GM23248 (cell line): ENCODE measurements around the gene CCHCR1. TPM values are rescaled to one million over a fixed set of nuclear protein-coding genes. Genes with fewer than 3 reads are reported as not detected.
A peak's percentile ranks its signal among the peaks of the same experiment; 100 is the strongest.

Experiments
- DNase-seq: peaks from one replicate; pipeline ENCODE4 v3.0.0-alpha.2; 2015
- H2AFZ ChIP-seq: fragments of 200-600 bp; sonication (generic); 2 replicates; pipeline ENCODE4 v1.6.1; 2016; ENCODE audit warnings: antibody characterized with exemption
- H3F3A ChIP-seq: fragments of 200-600 bp; sonication (generic); 2 replicates; pipeline ENCODE4 v1.6.1; 2016; ENCODE audit warnings: mild to moderate bottlenecking, antibody characterized with exemption, mixed run types; ENCODE audit not compliant: insufficient read depth
- H3K27ac ChIP-seq: fragments of 200-600 bp; sonication (generic); 2 replicates; pipeline ENCODE4 v1.5.1; 2016; ENCODE audit warnings: mild to moderate bottlenecking
- H3K27me3 ChIP-seq: fragments of 200-600 bp; sonication (generic); replicated peaks from 2 replicates; pipeline ENCODE4 v1.6.1; 2016; ENCODE audit warnings: mild to moderate bottlenecking; ENCODE audit not compliant: insufficient read depth
- H3K36me3 ChIP-seq: fragments of 200-600 bp; sonication (generic); 2 replicates; pipeline ENCODE4 v1.6.1; 2016; ENCODE audit warnings: low read depth, mild to moderate bottlenecking
- H3K4me1 ChIP-seq: fragments of 200-600 bp; sonication (generic); 2 replicates; pipeline ENCODE4 v1.6.1; 2016; ENCODE audit warnings: mild to moderate bottlenecking; ENCODE audit not compliant: insufficient read depth
- H3K4me2 ChIP-seq: fragments of 200-600 bp; sonication (generic); one replicate; pipeline ENCODE4 v1.6.1; 2016; ENCODE audit warnings: mild to moderate bottlenecking; ENCODE audit not compliant: unreplicated experiment
- H3K4me3 ChIP-seq: fragments of 200-600 bp; sonication (generic); 2 replicates; pipeline ENCODE4 v1.5.1; 2016; ENCODE audit warnings: mild to moderate bottlenecking
- H3K79me2 ChIP-seq: fragments of 200-600 bp; sonication (generic); 2 replicates; pipeline ENCODE4 v1.6.1; 2016; ENCODE audit warnings: mild to moderate bottlenecking; ENCODE audit not compliant: insufficient read depth
- H3K9ac ChIP-seq: fragments of 200-600 bp; sonication (generic); 2 replicates; pipeline ENCODE4 v1.6.1; 2016; ENCODE audit warnings: mild to moderate bottlenecking
- H3K9me2 ChIP-seq: fragments of 200-600 bp; sonication (generic); 2 replicates; pipeline ENCODE4 v1.6.1; 2016; ENCODE audit warnings: mixed run types, mild to moderate bottlenecking, moderate library complexity; ENCODE audit not compliant: insufficient read depth
- H3K9me3 ChIP-seq: fragments of 200-600 bp; sonication (generic); one replicate; pipeline ENCODE4 v1.6.1; 2017; ENCODE audit warnings: low read depth
- H4K20me1 ChIP-seq: fragments of 200-600 bp; sonication (generic); 2 replicates; pipeline ENCODE4 v1.6.0; 2016; ENCODE audit not compliant: insufficient read depth
- EZH2 ChIP-seq: fragments of 200-600 bp; sonication (generic); IDR thresholded peaks from 2 replicates; pipeline ENCODE4 v1.6.1; 2018; ENCODE audit warnings: antibody characterized with exemption, mild to moderate bottlenecking; ENCODE audit not compliant: insufficient read depth, poor library complexity, severe bottlenecking
- EZH2phosphoT487 ChIP-seq: fragments of 200-600 bp; sonication (generic); IDR thresholded peaks from 2 replicates; pipeline ENCODE4 v1.6.1; 2018; ENCODE audit warnings: antibody characterized with exemption, moderate library complexity, mild to moderate bottlenecking, low read depth; ENCODE audit not compliant: insufficient read depth
- WGBS, 2 experiments: methylation state at CpG; one replicate each; pipeline ENCODE4 v1.1.6; 2015 to 2017; ENCODE audit warnings: low lambda C conversion rate in 2 of 2, low coverage in 1 of 2; ENCODE audit errors: missing lambda C conversion rate in 2 of 2; 5-methylcytosine and 5-hydroxymethylcytosine counted together
- in situ Hi-C: fragments of 300-500 bp; cut with MboI; formaldehyde crosslinking; loops from 2 replicates; pipeline ENCODE4 v1.15.0; 2020
- polyA plus RNA-seq: library from polyadenylated mRNA; unstranded; fragments of >200 nt; fragmentation: Nextera tagmentation; extraction: Ambion mirVana; gene quantifications from 2 replicates; pipeline ENCODE4 v1.2.1, GENCODE V29; 2016
- total RNA-seq: library from RNA; depleted of rRNA; stranded (reverse); fragments of >200 nt; shearing (Covaris generic); gene quantifications from 2 replicates; pipeline ENCODE4 v1.2.3, GENCODE V29; 2014; rRNA removed

The CCHCR1 gene, protein sequence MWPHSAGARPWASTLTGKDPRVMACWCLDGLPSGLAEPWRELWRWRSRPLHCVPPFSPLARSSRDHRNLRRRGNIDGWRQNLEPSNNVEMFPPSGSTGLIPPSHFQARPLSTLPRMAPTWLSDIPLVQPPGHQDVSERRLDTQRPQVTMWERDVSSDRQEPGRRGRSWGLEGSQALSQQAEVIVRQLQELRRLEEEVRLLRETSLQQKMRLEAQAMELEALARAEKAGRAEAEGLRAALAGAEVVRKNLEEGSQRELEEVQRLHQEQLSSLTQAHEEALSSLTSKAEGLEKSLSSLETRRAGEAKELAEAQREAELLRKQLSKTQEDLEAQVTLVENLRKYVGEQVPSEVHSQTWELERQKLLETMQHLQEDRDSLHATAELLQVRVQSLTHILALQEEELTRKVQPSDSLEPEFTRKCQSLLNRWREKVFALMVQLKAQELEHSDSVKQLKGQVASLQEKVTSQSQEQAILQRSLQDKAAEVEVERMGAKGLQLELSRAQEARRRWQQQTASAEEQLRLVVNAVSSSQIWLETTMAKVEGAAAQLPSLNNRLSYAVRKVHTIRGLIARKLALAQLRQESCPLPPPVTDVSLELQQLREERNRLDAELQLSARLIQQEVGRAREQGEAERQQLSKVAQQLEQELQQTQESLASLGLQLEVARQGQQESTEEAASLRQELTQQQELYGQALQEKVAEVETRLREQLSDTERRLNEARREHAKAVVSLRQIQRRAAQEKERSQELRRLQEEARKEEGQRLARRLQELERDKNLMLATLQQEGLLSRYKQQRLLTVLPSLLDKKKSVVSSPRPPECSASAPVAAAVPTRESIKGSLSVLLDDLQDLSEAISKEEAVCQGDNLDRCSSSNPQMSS
- 13.5 and 14.3 TPM in 2 replicates for total RNA-seq
- polyA plus RNA-seq = 10.8 and 13.2 TPM in 2 replicates

DNA sequence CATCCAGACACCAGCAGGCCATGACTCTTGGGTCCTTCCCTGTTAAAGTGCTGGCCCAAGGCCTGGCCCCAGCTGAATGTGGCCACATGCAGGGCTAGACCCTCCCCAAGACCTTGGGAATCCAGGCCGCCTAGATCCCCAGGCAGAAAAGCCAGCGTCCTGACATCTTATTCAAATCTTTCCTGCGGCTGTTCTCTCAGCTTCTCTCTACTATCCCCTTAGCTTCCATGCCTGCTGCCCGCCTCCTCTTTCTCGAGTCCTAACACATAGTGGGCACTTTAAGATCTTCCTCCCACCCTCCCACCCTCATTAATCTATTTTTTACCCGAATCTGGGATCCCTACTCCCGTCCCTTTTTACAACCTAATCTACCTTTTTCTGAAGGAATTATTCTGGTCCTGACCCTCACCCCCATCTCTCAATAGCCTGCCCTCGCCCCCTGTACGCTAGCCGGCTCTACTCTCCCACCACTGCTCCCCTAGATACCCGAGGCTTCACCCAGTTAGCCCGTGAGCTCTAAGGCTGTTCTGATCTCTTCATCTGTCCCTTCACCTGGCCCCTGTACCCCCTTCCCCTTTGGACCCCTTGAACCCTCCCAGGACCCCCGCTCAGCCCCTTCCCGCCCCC is at the start of gene CCHCR1:
Gene CCHCR1 (minus strand): TSS at position 290 of the 627 bp plus-strand sequence. CDS start 202 bp downstream, at position 88.
- 0 out of 2 replicates have a peak, but pooled peaks cover 3% of the 10 kb centered on the region for H3K4me1 ChIP-seq
- peak within 1 kb of the TSS; percentile 94 for H3K4me3 ChIP-seq
- H3K9me2 ChIP-seq = no peaks in the 10 kb centered on the region
- H3K27me3 ChIP-seq = no peaks in the 10 kb centered on the region
- H3K9ac ChIP-seq = peak within 1 kb of the TSS; percentile 83
- DNase-seq = peak; percentile 33
- 2% methylated on average over 12 to 14 of the region's 14 CpGs for WGBS, 2 experiments
- no peaks in the 10 kb centered on the region for H3K9me3 ChIP-seq
- peak within 1 kb of the TSS; percentile 84 for H3K4me2 ChIP-seq
- no peaks in the 10 kb centered on the region for H3K36me3 ChIP-seq
- in situ Hi-C loops = no loop called here
- H3K27ac ChIP-seq = peak within 1 kb of the TSS; percentile 33; the same call in 1 of the 2 replicates
- H3K79me2 ChIP-seq = peaks cover 15% of the 10 kb centered on the region
- peak within 1 kb of the TSS; percentile 96 for H2AFZ ChIP-seq
- no peak for TF ChIP-seq EZH2phosphoT487
- TF ChIP-seq EZH2 = no peak
- H4K20me1 ChIP-seq = no peaks in the 10 kb centered on the region
- peaks cover 4% of the 10 kb centered on the region; the same call in 1 of the 2 replicates for H3F3A ChIP-seq

DNA sequence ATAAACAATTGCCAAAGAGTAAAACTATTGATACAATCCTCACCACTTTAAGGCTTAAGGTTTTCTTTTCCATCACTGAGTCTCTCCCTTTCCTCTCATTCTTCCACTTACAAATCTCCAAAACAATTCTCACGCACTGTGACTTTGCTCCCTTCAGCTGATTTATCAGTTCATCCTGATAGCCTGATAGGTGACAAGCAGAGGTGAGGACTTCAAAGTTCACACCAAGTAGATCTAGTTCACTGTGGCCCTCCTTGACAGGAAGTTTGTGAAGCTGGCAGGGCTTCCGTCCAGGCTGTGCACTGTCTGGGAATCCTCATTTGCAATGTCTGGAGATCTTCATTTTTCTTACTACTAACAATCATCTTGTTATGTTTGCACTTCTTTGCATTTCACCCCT is 48.0 kb upstream of the CCHCR1 start:
- Histone ChIP-seq H3K4me3 (no peak overlapping the region), H3K9ac (no peak overlapping the region), H3K9me3 (no peaks in the 10 kb centered on the region), H3K36me3 (no peaks in the 10 kb centered on the region), H2AFZ (no peak overlapping the region), H4K20me1 (no peaks in the 10 kb centered on the region), H3K27me3 (no peaks in the 10 kb centered on the region), H3K27ac (no peak overlapping the region), H3F3A (peaks cover 20% of the 10 kb centered on the region), H3K4me2 (no peak overlapping the region), H3K79me2 (no peaks in the 10 kb centered on the region), H3K4me1 (peaks cover 12% of the 10 kb centered on the region), H3K9me2 (no peaks in the 10 kb centered on the region)
- TF ChIP-seq EZH2 (no peak), EZH2phosphoT487 (no peak)
- 81 to 86% methylated on average over 2 of the region's 2 CpGs for WGBS, 2 experiments
- in situ Hi-C loops = loop anchor here (10.0 kb wide), 1 partner anchor 159 kb away; no protein-coding TSS in a partner anchor
- no peak for DNase-seq

DNA sequence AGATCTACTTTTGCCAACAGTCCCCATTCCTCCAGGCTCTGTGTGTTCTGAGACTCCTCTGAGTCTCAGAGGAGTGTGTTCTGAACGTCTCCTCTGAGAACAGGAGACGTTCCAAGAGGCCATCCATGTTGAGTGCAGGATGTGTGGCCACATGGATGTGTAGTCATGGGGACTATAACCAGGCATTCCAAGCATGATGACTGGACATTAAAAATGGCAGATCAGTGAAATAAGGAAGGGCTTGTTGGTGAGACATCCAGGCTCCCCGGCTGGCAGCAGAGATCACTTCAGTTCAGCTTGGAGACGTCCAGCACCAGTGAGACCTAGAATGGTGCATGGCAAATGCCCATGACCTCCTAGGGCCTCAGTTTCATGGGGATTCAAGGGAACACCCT is 47.1 kb upstream of the CCHCR1 start:
- Histone ChIP-seq H3K27me3 (no peaks in the 10 kb centered on the region), H3K9ac (no peak overlapping the region), H3K9me3 (no peaks in the 10 kb centered on the region), H3F3A (peaks cover 20% of the 10 kb centered on the region), H3K9me2 (no peaks in the 10 kb centered on the region), H3K36me3 (no peaks in the 10 kb centered on the region), H4K20me1 (no peaks in the 10 kb centered on the region), H3K4me2 (peak overlapping the region; percentile 83), H3K4me1 (peaks cover 12% of the 10 kb centered on the region), H3K79me2 (no peaks in the 10 kb centered on the region), H3K4me3 (peak overlapping the region; percentile 73; the same call in 1 of the 2 replicates), H2AFZ (no peak overlapping the region; the same call in 1 of the 2 replicates), H3K27ac (peak overlapping the region; percentile 76; the same call in 1 of the 2 replicates)
- in situ Hi-C loops = loop anchor here (10.0 kb wide), 1 partner anchor 160 kb away; no protein-coding TSS in a partner anchor
- peak; percentile 53 for DNase-seq
- TF ChIP-seq EZH2 = no peak
- TF ChIP-seq EZH2phosphoT487 = no peak
- WGBS, 2 experiments = 40 to 44% methylated on average over 4 of the region's 4 CpGs
